Hepatocyte (in vitro differentiated cells): ENCODE measurements around the gene APOL4.

Experiments
- EZH2 ChIP-seq: fragments of 200-600 bp; sonication (generic); IDR thresholded peaks from 2 replicates; pipeline ENCODE4 v1.6.1; 2016; ENCODE audit warnings: antibody characterized with exemption, mild to moderate bottlenecking, borderline replicate concordance
- TF ChIP-seq, protein P1 (sequence below): fragments of 200-600 bp; sonication (generic); IDR thresholded peaks from 2 replicates; pipeline ENCODE4 v1.5.1; 2016; ENCODE audit warnings: antibody characterized with exemption, mild to moderate bottlenecking; ENCODE audit not compliant: poor library complexity

GRCh38 chr22:36156515-36157419 is 44.8 kb downstream of the APOL4 start:
- TF ChIP-seq, protein P1, sequence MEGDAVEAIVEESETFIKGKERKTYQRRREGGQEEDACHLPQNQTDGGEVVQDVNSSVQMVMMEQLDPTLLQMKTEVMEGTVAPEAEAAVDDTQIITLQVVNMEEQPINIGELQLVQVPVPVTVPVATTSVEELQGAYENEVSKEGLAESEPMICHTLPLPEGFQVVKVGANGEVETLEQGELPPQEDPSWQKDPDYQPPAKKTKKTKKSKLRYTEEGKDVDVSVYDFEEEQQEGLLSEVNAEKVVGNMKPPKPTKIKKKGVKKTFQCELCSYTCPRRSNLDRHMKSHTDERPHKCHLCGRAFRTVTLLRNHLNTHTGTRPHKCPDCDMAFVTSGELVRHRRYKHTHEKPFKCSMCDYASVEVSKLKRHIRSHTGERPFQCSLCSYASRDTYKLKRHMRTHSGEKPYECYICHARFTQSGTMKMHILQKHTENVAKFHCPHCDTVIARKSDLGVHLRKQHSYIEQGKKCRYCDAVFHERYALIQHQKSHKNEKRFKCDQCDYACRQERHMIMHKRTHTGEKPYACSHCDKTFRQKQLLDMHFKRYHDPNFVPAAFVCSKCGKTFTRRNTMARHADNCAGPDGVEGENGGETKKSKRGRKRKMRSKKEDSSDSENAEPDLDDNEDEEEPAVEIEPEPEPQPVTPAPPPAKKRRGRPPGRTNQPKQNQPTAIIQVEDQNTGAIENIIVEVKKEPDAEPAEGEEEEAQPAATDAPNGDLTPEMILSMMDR = no peak
- no peak for TF ChIP-seq EZH2
